GM18505 (cell line): ENCODE measurements around the gene ZNF662.

Experiments used
- ATAC-seq: cut with Tn5 transposase; IDR thresholded peaks from one replicate; pipeline ENCODE4 v1.9.1; 2021; ENCODE audit not compliant: unreplicated experiment
- POLR2A ChIP-seq: IDR thresholded peaks from 4 replicates; pipeline ENCODE4 v1.6.1; 2011; ENCODE audit warnings: borderline replicate concordance; ENCODE audit not compliant: insufficient read depth, insufficient read length; ENCODE audit errors: extremely low read depth

ZNF662 gene

GRCh38 chr3:42934910-42935309 is 29.0 kb downstream of the ZNF662 start:
- TF ChIP-seq POLR2A, result no peak
- no peak for ATAC-seq

- TF ChIP-seq POLR2A, result no peak
- ATAC-seq, result no peak
Measured at GRCh38 chr3:42935472-42935871, 29.5 kb downstream of the ZNF662 start.

GRCh38 chr3:42936157-42936981 is 30.4 kb downstream of the ZNF662 start:
- TF ChIP-seq POLR2A, result no peak

GRCh38 chr3:42937334-42937733 is 31.4 kb downstream of the ZNF662 start:
- ATAC-seq, result no peak
- no peak for TF ChIP-seq POLR2A

More at GRCh38 chr3:42936157-42936981, 30.4 kb downstream of the ZNF662 start:
- ATAC-seq, result no peak

- no peak for TF ChIP-seq POLR2A
- no peak for ATAC-seq
Measured at GRCh38 chr3:42942693-42943092, 36.8 kb downstream of the ZNF662 start.

- no peak for ATAC-seq
- no peak for TF ChIP-seq POLR2A
Measured at GRCh38 chr3:42946050-42946449, 40.1 kb downstream of the ZNF662 start.

GRCh38 chr3:42957573-42957972 is 51.6 kb downstream of the ZNF662 start:
- no peak for TF ChIP-seq POLR2A
- ATAC-seq, result no peak

- ATAC-seq, result no peak
- TF ChIP-seq POLR2A, result no peak
Measured at GRCh38 chr3:42960282-42960681, 54.3 kb downstream of the ZNF662 start.

- ATAC-seq, result no peak
- no peak for TF ChIP-seq POLR2A
Measured at GRCh38 chr3:42960786-42961185, 54.8 kb downstream of the ZNF662 start.

GRCh38 chr3:42961633-42962032 is 55.7 kb downstream of the ZNF662 start:
- no peak for ATAC-seq
- no peak for TF ChIP-seq POLR2A

GRCh38 chr3:42963269-42963668 is 57.3 kb downstream of the ZNF662 start:
- ATAC-seq, result no peak

GRCh38 chr3:42964266-42964665 is 58.3 kb downstream of the ZNF662 start:
- no peak for ATAC-seq
- TF ChIP-seq POLR2A, result no peak

More at GRCh38 chr3:42963269-42963668, 57.3 kb downstream of the ZNF662 start:
- no peak for TF ChIP-seq POLR2A
